ENCODE measurements around the gene COL23A1. TPM values are rescaled to one million over a fixed set of nuclear protein-coding genes. Genes with fewer than 3 reads are reported as not detected.

Gene COL23A1
- total RNA-seq, 1 experiment from 2014 or later, result 15.0 TPM

DNA sequence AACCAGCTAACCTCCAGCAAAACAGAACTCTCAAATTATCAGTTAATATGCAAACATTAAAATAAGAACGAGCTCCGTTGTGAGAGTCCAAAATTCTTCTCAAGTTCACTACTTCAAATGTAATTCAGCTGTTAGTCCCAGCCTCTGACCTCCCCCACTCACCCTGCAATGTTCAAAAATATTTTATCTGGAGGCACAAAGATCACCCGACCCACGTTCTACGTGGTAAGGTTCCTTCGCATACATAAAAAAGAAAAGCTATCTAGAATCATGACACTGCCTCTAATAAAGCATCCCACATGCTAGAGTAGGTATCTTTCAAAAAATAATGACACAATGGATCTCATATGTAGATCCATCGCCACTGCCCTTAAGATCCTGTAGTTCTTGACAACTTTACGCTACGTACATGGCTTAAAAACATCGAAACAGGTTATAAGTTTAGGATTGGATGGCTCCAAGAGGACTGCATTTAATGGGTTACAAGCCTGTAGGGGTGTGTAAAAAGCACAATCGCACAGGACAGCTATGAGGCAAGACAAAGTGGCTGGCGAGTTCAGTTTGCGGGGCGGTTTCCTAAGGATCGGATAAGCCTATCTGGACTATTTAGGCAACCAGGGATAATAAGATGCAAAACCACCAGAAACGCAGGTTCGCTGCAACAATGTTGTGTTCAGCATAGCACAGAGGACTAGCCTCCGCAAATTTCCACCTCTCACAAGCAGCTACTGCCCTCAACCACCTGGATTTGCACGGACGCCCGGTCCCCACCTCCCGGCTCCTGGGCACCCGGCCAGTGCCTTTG, 35.7 kb upstream of the COL23A1 start:
- POLR2A ChIA-PET, result interaction anchor here (1.0 to 1.9 kb wide), 2 partner anchors 104 to 416 kb away, joined by 3 to 7 read pairs; partner anchors contain the start of gene ZNF354A
- Mint-ChIP-seq H3K27me3 (ENCODE audit: low read depth) (peaks cover 19% of the 10 kb centered on the region), H3K4me3 (peak overlapping the region; percentile 78), H3K27ac (peak overlapping the region; percentile 95), H3K36me3 (peaks cover 10% of the 10 kb centered on the region), H3K4me1 (peaks cover 44% of the 10 kb centered on the region), H3K9me3 (no peaks in the 10 kb centered on the region)
- DNase-seq (ENCODE audit: low spot score), result no peak
- CTCF ChIA-PET, result interaction anchor here (0.8 to 1.6 kb wide), 3 partner anchors 36 to 165 kb away, joined by 4 to 9 read pairs (median 4); partner anchors contain the start of genes COL23A1 and ZNF354A
- TF ChIP-seq ATF1 (CRISPR knock-in tag; IDR thresholded peaks at IDR 0.05) (no peak), RORB (CRISPR knock-in tag; IDR thresholded peaks at IDR 0.05) (no peak), TP53 (CRISPR knock-in tag; IDR thresholded peaks at IDR 0.05) (no peak), GTF2I (CRISPR knock-in tag; conservative IDR thresholded peaks at IDR 0.05) (no peak), GRHL2 (CRISPR knock-in tag; IDR thresholded peaks at IDR 0.05; ENCODE audit: insufficient replicate concordance, severe bottlenecking) (no peak), ZNF317 (CRISPR knock-in tag; IDR thresholded peaks at IDR 0.05; ENCODE audit: borderline replicate concordance, low read depth) (no peak), NR3C1 (CRISPR knock-in tag; conservative IDR thresholded peaks at IDR 0.05; ENCODE audit: low read depth) (no peak)
- TF ChIP-seq, protein P1, sequence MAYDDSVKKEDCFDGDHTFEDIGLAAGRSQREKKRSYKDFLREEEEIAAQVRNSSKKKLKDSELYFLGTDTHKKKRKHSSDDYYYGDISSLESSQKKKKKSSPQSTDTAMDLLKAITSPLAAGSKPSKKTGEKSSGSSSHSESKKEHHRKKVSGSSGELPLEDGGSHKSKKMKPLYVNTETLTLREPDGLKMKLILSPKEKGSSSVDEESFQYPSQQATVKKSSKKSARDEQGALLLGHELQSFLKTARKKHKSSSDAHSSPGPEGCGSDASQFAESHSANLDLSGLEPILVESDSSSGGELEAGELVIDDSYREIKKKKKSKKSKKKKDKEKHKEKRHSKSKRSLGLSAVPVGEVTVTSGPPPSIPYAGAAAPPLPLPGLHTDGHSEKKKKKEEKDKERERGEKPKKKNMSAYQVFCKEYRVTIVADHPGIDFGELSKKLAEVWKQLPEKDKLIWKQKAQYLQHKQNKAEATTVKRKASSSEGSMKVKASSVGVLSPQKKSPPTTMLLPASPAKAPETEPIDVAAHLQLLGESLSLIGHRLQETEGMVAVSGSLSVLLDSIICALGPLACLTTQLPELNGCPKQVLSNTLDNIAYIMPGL (CRISPR knock-in tag; IDR thresholded peaks at IDR 0.05), result no peak
- ATAC-seq, result no peak; the same call in 1 of the 2 replicates

DNA sequence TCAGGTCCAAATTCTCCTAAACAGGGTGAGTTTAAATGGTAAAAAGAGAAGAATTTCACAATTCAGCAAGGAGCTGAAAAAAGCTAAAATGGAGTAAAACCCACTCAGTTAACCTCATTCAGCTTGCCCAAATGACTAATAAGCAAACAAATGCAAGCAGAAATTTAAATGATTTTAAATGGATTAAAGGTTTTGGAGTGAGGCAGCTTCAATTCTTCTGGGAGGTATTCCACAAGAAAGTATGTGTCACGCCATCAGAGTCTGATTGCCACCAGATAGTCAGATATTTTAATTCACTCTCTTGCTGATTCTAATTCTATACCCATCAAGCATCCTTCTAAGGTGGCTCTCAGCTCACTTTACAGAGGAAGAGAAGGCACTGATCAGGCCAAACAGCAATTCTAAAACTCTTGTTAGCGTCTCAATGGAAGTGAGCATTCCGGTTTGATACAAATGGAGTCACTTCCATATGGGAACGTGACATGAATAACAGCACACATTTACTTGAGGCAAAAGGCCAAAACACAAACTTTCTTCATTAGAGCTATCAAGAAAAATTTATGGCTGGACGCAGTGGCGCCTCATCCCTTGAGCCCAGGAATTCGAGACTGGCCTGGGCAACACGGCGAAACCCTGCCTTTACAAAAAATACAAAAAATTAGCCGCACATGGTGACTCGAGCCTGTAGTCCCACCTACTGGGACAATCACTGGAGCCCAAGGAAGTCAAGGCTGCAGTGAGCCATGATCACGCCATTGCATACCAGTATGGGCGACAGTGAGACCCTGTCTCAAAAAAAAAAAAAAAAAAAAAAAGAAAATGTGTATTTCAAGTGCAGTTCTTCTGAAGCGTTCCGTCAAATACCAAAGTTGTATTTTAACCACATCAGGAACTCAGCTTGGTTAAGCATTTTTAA, 34.7 kb upstream of the COL23A1 start:
- H3K4me1 Mint-ChIP-seq, result peaks cover 54% of the 10 kb centered on the region
- ChIA-PET CTCF (interaction anchor here (0.8 to 2.3 kb wide), 6 partner anchors 35 to 164 kb away, joined by 3 to 9 read pairs (median 4); partner anchors contain the start of genes COL23A1 and ZNF354A), POLR2A (interaction anchor here (1.0 to 1.9 kb wide), 2 partner anchors 105 to 415 kb away, joined by 3 to 7 read pairs; partner anchors contain the start of gene ZNF354A)
- H3K27ac Mint-ChIP-seq, result peak overlapping the region; percentile 95
- peaks cover 14% of the 10 kb centered on the region for H3K27me3 Mint-ChIP-seq (ENCODE audit: low read depth)
- H3K9me3 Mint-ChIP-seq, result no peaks in the 10 kb centered on the region
- DNase-seq (ENCODE audit: low spot score), result no peak
- H3K4me3 Mint-ChIP-seq, result peak overlapping the region; percentile 78
- TF ChIP-seq IRF1 (CRISPR knock-in tag; IDR thresholded peaks at IDR 0.05) (no peak), FOXK1 (CRISPR knock-in tag; IDR thresholded peaks at IDR 0.05) (no peak), CBFB (CRISPR knock-in tag; IDR thresholded peaks at IDR 0.05; ENCODE audit: low read depth) (no peak), FOXP1 (CRISPR knock-in tag; IDR thresholded peaks at IDR 0.05; ENCODE audit: borderline replicate concordance) (no peak), ZNF671 (CRISPR knock-in tag; IDR thresholded peaks at IDR 0.05) (no peak), SP1 (CRISPR knock-in tag; conservative IDR thresholded peaks at IDR 0.05) (no peak), STAT6 (CRISPR knock-in tag; conservative IDR thresholded peaks at IDR 0.05; ENCODE audit: low read depth) (no peak), ZNF121 (CRISPR knock-in tag; IDR thresholded peaks at IDR 0.05) (no peak), PREB (CRISPR knock-in tag; IDR thresholded peaks at IDR 0.05; ENCODE audit: borderline replicate concordance) (no peak), ATF1 (CRISPR knock-in tag; IDR thresholded peaks at IDR 0.05) (no peak)
- TF ChIP-seq, protein P2, sequence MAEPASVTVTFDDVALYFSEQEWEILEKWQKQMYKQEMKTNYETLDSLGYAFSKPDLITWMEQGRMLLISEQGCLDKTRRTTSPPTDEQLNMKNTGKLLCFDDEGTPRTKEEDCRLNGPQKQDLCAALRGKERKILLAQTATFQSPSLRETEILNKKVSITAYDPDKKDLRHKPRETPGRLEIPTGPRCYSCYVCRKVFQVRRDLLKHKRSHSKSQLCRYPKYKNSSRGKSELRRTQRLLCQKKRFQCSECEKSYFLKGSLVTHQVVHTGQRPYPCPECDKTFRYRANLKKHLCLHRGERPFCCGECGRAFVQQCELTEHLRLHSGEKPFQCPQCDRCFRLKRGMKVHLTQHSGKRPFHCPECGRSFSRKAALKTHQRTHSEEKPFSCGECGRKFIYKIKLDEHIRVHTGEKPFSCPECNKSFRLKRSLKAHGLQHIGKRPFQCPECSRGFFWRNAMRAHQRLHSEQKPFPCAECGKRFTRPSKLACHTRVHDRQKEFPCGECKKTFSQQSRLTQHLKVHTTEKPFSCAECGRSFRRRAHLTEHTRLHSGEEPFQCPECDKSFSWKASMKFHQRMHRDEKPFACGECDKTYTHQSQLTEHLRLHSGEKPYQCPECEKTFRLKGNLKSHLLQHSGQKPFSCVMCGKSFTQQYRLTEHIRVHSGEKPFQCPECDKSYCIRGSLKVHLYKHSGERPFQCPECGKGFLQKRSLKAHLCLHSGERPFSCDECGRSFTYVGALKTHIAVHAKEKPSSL (CRISPR knock-in tag; conservative IDR thresholded peaks at IDR 0.05), result no peak
- TF ChIP-seq, protein P3, sequence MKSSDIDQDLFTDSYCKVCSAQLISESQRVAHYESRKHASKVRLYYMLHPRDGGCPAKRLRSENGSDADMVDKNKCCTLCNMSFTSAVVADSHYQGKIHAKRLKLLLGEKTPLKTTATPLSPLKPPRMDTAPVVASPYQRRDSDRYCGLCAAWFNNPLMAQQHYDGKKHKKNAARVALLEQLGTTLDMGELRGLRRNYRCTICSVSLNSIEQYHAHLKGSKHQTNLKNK (CRISPR knock-in tag; IDR thresholded peaks at IDR 0.05), result no peak
- H3K36me3 Mint-ChIP-seq, result peaks cover 18% of the 10 kb centered on the region
- ATAC-seq, result no peak; the same call in 1 of the 2 replicates
